ENCODE results near the gene RUNDC3A. TPM values are rescaled to one million over a fixed set of nuclear protein-coding genes. Genes with fewer than 3 reads are reported as not detected.

RUNDC3A gene
- total RNA-seq, 4 donors from 2014 or later = 0.42 to 2.8 (median 1.7) TPM

GRCh38 chr17:44309472-44309871, 1.1 kb downstream of the RUNDC3A start:
- WGBS = 60% methylated on average over 4 of the region's 5 CpGs
- no peak overlapping the region for H3K27ac ChIP-seq (replicated peaks in 1 of 4)
- H3K36me3 ChIP-seq = no peaks in the 10 kb centered on the region
- TF ChIP-seq POLR2A (IDR thresholded peaks at IDR 0.05; ENCODE audit: low read depth) (no peak), EP300 (IDR thresholded peaks at IDR 0.05) (no peak), CTCF (IDR thresholded peaks at IDR 0.05) (no peak), POLR2AphosphoS5 (IDR thresholded peaks at IDR 0.05) (no peak)
- intact Hi-C loops (cut with DNase I) = no loop called here
- H3K4me1 ChIP-seq = peaks cover 16 to 27% (median 24%) of the 10 kb centered on the region in 4 donors
- H3K9me3 ChIP-seq = no peaks in the 10 kb centered on the region
- no peak for DNase-seq (ENCODE audit: extremely low spot score)
- peaks cover 0 to 32% (median 8%) of the 10 kb centered on the region in 4 donors for H3K27me3 ChIP-seq
- H3K4me3 ChIP-seq = no peak overlapping the region

GRCh38 chr17:44310188-44310587, 1.8 kb downstream of the RUNDC3A start:
- Histone ChIP-seq H3K9me3 (no peaks in the 10 kb centered on the region), H3K27me3 (peaks cover 4 to 39% (median 15%) of the 10 kb centered on the region in 4 donors), H3K27ac (replicated peaks in 1 of 4) (no peak overlapping the region), H3K4me3 (no peak overlapping the region), H3K36me3 (no peaks in the 10 kb centered on the region), H3K4me1 (peaks cover 21 to 35% (median 31%) of the 10 kb centered on the region in 4 donors)
- no peak for DNase-seq (ENCODE audit: extremely low spot score)
- TF ChIP-seq CTCF (IDR thresholded peaks at IDR 0.05) (no peak), EP300 (IDR thresholded peaks at IDR 0.05) (no peak), POLR2AphosphoS5 (IDR thresholded peaks at IDR 0.05) (no peak), POLR2A (IDR thresholded peaks at IDR 0.05; ENCODE audit: low read depth) (no peak)
- 100% methylated on average over 2 of the region's 2 CpGs for WGBS
- intact Hi-C loops (cut with DNase I) = no loop called here

GRCh38 chr17:44310609-44311376, 2.4 kb downstream of the RUNDC3A start:
- no peak overlapping the region for H3K4me3 ChIP-seq
- TF ChIP-seq POLR2AphosphoS5 (IDR thresholded peaks at IDR 0.05) (no peak), POLR2A (IDR thresholded peaks at IDR 0.05; ENCODE audit: low read depth) (no peak), CTCF (IDR thresholded peaks at IDR 0.05) (no peak), EP300 (IDR thresholded peaks at IDR 0.05) (no peak)
- H3K9me3 ChIP-seq = no peaks in the 10 kb centered on the region
- intact Hi-C loops (cut with DNase I) = no loop called here
- H3K27ac ChIP-seq (replicated peaks in 1 of 4) = no peak overlapping the region
- no peaks in the 10 kb centered on the region for H3K36me3 ChIP-seq
- H3K27me3 ChIP-seq = peaks cover 4 to 45% (median 20%) of the 10 kb centered on the region in 4 donors
- no peak for DNase-seq (ENCODE audit: extremely low spot score)
- WGBS = 69% methylated on average over 7 of the region's 10 CpGs
- H3K4me1 ChIP-seq = peaks cover 21 to 41% (median 37%) of the 10 kb centered on the region in 4 donors

DNA sequence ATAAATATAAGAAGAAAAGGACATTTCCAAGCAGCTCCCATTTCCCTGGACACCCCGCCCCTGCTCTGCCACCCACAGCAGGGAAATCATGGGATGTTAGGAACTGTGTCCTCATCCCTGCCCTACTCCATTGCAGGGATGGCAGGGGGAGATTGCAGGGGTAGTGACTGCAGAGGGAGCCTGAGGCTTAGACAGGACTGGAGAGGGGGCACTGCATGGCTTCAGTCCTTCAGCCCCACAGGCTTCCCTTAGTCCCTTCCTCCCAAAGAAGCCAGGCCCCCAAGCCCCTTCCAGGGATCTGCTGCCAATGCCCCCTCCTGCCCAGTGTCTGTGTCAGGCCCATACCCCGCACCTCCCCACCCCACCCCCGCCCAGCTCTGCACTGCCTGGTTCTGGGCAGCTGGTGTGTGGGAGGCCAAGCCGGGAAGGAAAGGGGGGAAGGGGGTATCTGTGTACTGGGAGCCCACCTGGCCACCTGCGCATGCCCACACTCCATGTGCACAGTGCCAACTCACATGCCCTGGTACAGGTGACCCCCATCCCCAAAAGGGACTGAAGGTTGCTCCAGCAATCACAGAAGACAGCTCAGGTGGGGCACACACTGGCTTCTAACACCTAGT, 3.3 kb downstream of the RUNDC3A start:
- Histone ChIP-seq H3K27ac (replicated peaks in 1 of 4) (no peak overlapping the region), H3K9me3 (no peaks in the 10 kb centered on the region), H3K36me3 (no peaks in the 10 kb centered on the region), H3K4me1 (peaks cover 21 to 46% (median 42%) of the 10 kb centered on the region in 4 donors), H3K27me3 (peaks cover 9 to 54% (median 29%) of the 10 kb centered on the region in 4 donors), H3K4me3 (no peak overlapping the region)
- TF ChIP-seq EP300 (IDR thresholded peaks at IDR 0.05) (no peak), POLR2AphosphoS5 (IDR thresholded peaks at IDR 0.05) (no peak), POLR2A (IDR thresholded peaks at IDR 0.05; ENCODE audit: low read depth) (no peak), CTCF (IDR thresholded peaks at IDR 0.05) (no peak)
- intact Hi-C loops (cut with DNase I) = no loop called here
- WGBS = 94% methylated on average over 2 of the region's 5 CpGs
- no peak for DNase-seq (ENCODE audit: extremely low spot score)
